Measurements from ENCODE around the gene CDK13.

The CDK13 gene

GRCh38 chr7:39934132-39934531 lies 15.9 kb upstream of the CDK13 start:
- no peak for TF ChIP-seq CTCF (IDR thresholded peaks at IDR 0.05; ENCODE audit: control insufficient read depth, extremely low read depth, insufficient read depth)
- no peak for DNase-seq (ENCODE audit: low read depth)

GRCh38 chr7:39936761-39937160 lies 13.3 kb upstream of the CDK13 start:
- DNase-seq (ENCODE audit: low read depth): no peak
- H3K4me3 ChIP-seq (ENCODE audit: low read depth, low read length): no peak overlapping the region
- TF ChIP-seq CTCF (IDR thresholded peaks at IDR 0.05; ENCODE audit: control insufficient read depth, extremely low read depth, insufficient read depth): no peak

More at GRCh38 chr7:39934132-39934531, 15.9 kb upstream of the CDK13 start:
- H3K4me3 ChIP-seq (ENCODE audit: low read depth, low read length): no peak overlapping the region

- TF ChIP-seq CTCF (IDR thresholded peaks at IDR 0.05; ENCODE audit: control insufficient read depth, extremely low read depth, insufficient read depth): no peak
- no peak for DNase-seq (ENCODE audit: low read depth)
- H3K4me3 ChIP-seq (ENCODE audit: low read depth, low read length): no peak overlapping the region
Measured at GRCh38 chr7:39937366-39938153, 12.5 kb upstream of the CDK13 start.

- DNase-seq (ENCODE audit: low read depth): no peak
- TF ChIP-seq CTCF (IDR thresholded peaks at IDR 0.05; ENCODE audit: control insufficient read depth, extremely low read depth, insufficient read depth): no peak
- H3K4me3 ChIP-seq (ENCODE audit: low read depth, low read length): no peak overlapping the region
Measured at GRCh38 chr7:39942883-39943282, 7.2 kb upstream of the CDK13 start.

GRCh38 chr7:39946693-39947092 lies 3.4 kb upstream of the CDK13 start:
- no peak for TF ChIP-seq CTCF (IDR thresholded peaks at IDR 0.05; ENCODE audit: control insufficient read depth, extremely low read depth, insufficient read depth)
- no peak overlapping the region for H3K4me3 ChIP-seq (ENCODE audit: low read depth, low read length)
- no peak for DNase-seq (ENCODE audit: low read depth)

GRCh38 chr7:39948375-39948955 lies 1.6 kb upstream of the CDK13 start:
- no peak for DNase-seq (ENCODE audit: low read depth)
- TF ChIP-seq CTCF (IDR thresholded peaks at IDR 0.05; ENCODE audit: control insufficient read depth, extremely low read depth, insufficient read depth): no peak

More at GRCh38 chr7:39948375-39948955, 1.6 kb upstream of the CDK13 start:
- peak overlapping the region; percentile 86 for H3K4me3 ChIP-seq (ENCODE audit: low read depth, low read length)

All from LNCaP clone FGC (cell line).